ENCODE results near the gene EIF4E.
"Not testable (repeated sequence)": the region's sequence is repeated elsewhere in the genome, so short reads cannot be mapped to it uniquely, and the experiment has no call there.

Gene EIF4E

GRCh38 chr4:98886382-98886781, 42.6 kb downstream of the EIF4E start:
- H3K36me3 ChIP-seq (ENCODE audit: control insufficient read depth in 4 of 4, insufficient read depth in 4 of 4, low read length in 3 of 4): peaks cover 19 to 69% (median 51%) of the 10 kb centered on the region in 4 experiments
- CTCF ChIA-PET; H3K27ac ChIP-seq (ENCODE audit: insufficient read depth in 1 of 2, low read depth in 1 of 2, low read length in 2 of 2, poor library complexity in 1 of 2, severe bottlenecking in 2 of 2); H3K27me3 ChIP-seq (replicated peaks in 2 of 5; ENCODE audit: control insufficient read depth in 4 of 5, insufficient read depth in 5 of 5, low read length in 4 of 5); POLR2A ChIA-PET; DNase-seq; H3K9me3 ChIP-seq (ENCODE audit: control extremely low read depth in 1 of 5, control insufficient read depth in 4 of 5, insufficient read depth in 2 of 5, low read depth in 1 of 5, low read length in 4 of 5); H3K4me3 ChIP-seq (ENCODE audit: control insufficient read depth in 1 of 7, extremely low read depth in 1 of 7, insufficient read depth in 4 of 7, low read depth in 2 of 7, low read length in 6 of 7); H3K4me1 ChIP-seq (ENCODE audit: control extremely low read depth in 1 of 4, control insufficient read depth in 4 of 4, insufficient read depth in 4 of 4, low read length in 3 of 4): not testable (repeated sequence)
- no CpG with 5 or more reads among the region's 2 CpGs for WGBS (ENCODE audit: insufficient coverage)

- H3K27ac ChIP-seq (ENCODE audit: insufficient read depth in 1 of 2, low read depth in 1 of 2, low read length in 2 of 2, poor library complexity in 1 of 2, severe bottlenecking in 2 of 2); H3K9me3 ChIP-seq (ENCODE audit: control extremely low read depth in 1 of 5, control insufficient read depth in 4 of 5, insufficient read depth in 2 of 5, low read depth in 1 of 5, low read length in 4 of 5); H3K27me3 ChIP-seq (replicated peaks in 2 of 5; ENCODE audit: control insufficient read depth in 4 of 5, insufficient read depth in 5 of 5, low read length in 4 of 5); H3K4me3 ChIP-seq (ENCODE audit: control insufficient read depth in 1 of 7, extremely low read depth in 1 of 7, insufficient read depth in 4 of 7, low read depth in 2 of 7, low read length in 6 of 7); POLR2A ChIA-PET; CTCF ChIA-PET; DNase-seq; H3K4me1 ChIP-seq (ENCODE audit: control extremely low read depth in 1 of 4, control insufficient read depth in 4 of 4, insufficient read depth in 4 of 4, low read length in 3 of 4): not testable (repeated sequence)
- H3K36me3 ChIP-seq (ENCODE audit: control insufficient read depth in 4 of 4, insufficient read depth in 4 of 4, low read length in 3 of 4): peaks cover 12 to 44% (median 25%) of the 10 kb centered on the region in 4 experiments
- no CpG with 5 or more reads among the region's 4 CpGs for WGBS (ENCODE audit: insufficient coverage)
Observed at GRCh38 chr4:98880884-98881283, 48.0 kb downstream of the EIF4E start.

- ChIA-PET CTCF (no interaction called here), POLR2A (no interaction called here)
- no peak for DNase-seq
Observed at GRCh38 chr4:98879515-98879914, 49.4 kb downstream of the EIF4E start.

GRCh38 chr4:98873059-98873458, 55.9 kb downstream of the EIF4E start:
- DNase-seq: no peak
- WGBS (ENCODE audit: insufficient coverage): 94% methylated on average over 1 of the region's 2 CpGs
- Histone ChIP-seq H3K36me3 (ENCODE audit: control insufficient read depth in 4 of 4, insufficient read depth in 4 of 4, low read length in 3 of 4) (peaks cover 0 to 8% (median 2%) of the 10 kb centered on the region in 4 experiments), H3K9me3 (ENCODE audit: control extremely low read depth in 1 of 5, control insufficient read depth in 4 of 5, insufficient read depth in 2 of 5, low read depth in 1 of 5, low read length in 4 of 5) (no peaks in the 10 kb centered on the region), H3K4me1 (ENCODE audit: control extremely low read depth in 1 of 4, control insufficient read depth in 4 of 4, insufficient read depth in 4 of 4, low read length in 3 of 4) (peaks cover 0 to 8% (median 3%) of the 10 kb centered on the region in 4 experiments), H3K27ac (ENCODE audit: insufficient read depth in 1 of 2, low read depth in 1 of 2, low read length in 2 of 2, poor library complexity in 1 of 2, severe bottlenecking in 2 of 2) (no peak overlapping the region), H3K27me3 (replicated peaks in 2 of 5; ENCODE audit: control insufficient read depth in 4 of 5, insufficient read depth in 5 of 5, low read length in 4 of 5) (no peaks in the 10 kb centered on the region), H3K4me3 (ENCODE audit: control insufficient read depth in 1 of 7, extremely low read depth in 1 of 7, insufficient read depth in 4 of 7, low read depth in 2 of 7, low read length in 6 of 7) (no peak overlapping the region)
- POLR2A ChIA-PET: no interaction called here
- CTCF ChIA-PET: no interaction called here

More at GRCh38 chr4:98879515-98879914, 49.4 kb downstream of the EIF4E start:
- Histone ChIP-seq H3K4me3 (ENCODE audit: control insufficient read depth in 1 of 7, extremely low read depth in 1 of 7, insufficient read depth in 4 of 7, low read depth in 2 of 7, low read length in 6 of 7) (no peak overlapping the region), H3K4me1 (ENCODE audit: control extremely low read depth in 1 of 4, control insufficient read depth in 4 of 4, insufficient read depth in 4 of 4, low read length in 3 of 4) (peaks cover 0 to 3% (median 2%) of the 10 kb centered on the region in 4 experiments), H3K36me3 (ENCODE audit: control insufficient read depth in 4 of 4, insufficient read depth in 4 of 4, low read length in 3 of 4) (peaks cover 5 to 32% (median 16%) of the 10 kb centered on the region in 4 experiments), H3K27ac (ENCODE audit: insufficient read depth in 1 of 2, low read depth in 1 of 2, low read length in 2 of 2, poor library complexity in 1 of 2, severe bottlenecking in 2 of 2) (no peak overlapping the region), H3K27me3 (replicated peaks in 2 of 5; ENCODE audit: control insufficient read depth in 4 of 5, insufficient read depth in 5 of 5, low read length in 4 of 5) (no peaks in the 10 kb centered on the region), H3K9me3 (ENCODE audit: control extremely low read depth in 1 of 5, control insufficient read depth in 4 of 5, insufficient read depth in 2 of 5, low read depth in 1 of 5, low read length in 4 of 5) (no peaks in the 10 kb centered on the region)

- H3K9me3 ChIP-seq (ENCODE audit: control extremely low read depth in 1 of 5, control insufficient read depth in 4 of 5, insufficient read depth in 2 of 5, low read depth in 1 of 5, low read length in 4 of 5); H3K4me1 ChIP-seq (ENCODE audit: control extremely low read depth in 1 of 4, control insufficient read depth in 4 of 4, insufficient read depth in 4 of 4, low read length in 3 of 4); H3K36me3 ChIP-seq (ENCODE audit: control insufficient read depth in 4 of 4, insufficient read depth in 4 of 4, low read length in 3 of 4); H3K27ac ChIP-seq (ENCODE audit: insufficient read depth in 1 of 2, low read depth in 1 of 2, low read length in 2 of 2, poor library complexity in 1 of 2, severe bottlenecking in 2 of 2); H3K27me3 ChIP-seq (replicated peaks in 2 of 5; ENCODE audit: control insufficient read depth in 4 of 5, insufficient read depth in 5 of 5, low read length in 4 of 5); CTCF ChIA-PET; POLR2A ChIA-PET; H3K4me3 ChIP-seq (ENCODE audit: control insufficient read depth in 1 of 7, extremely low read depth in 1 of 7, insufficient read depth in 4 of 7, low read depth in 2 of 7, low read length in 6 of 7); DNase-seq: not testable (repeated sequence)
- WGBS (ENCODE audit: insufficient coverage): no CpG with 5 or more reads among the region's 3 CpGs
Observed at GRCh38 chr4:98872120-98872906, 56.6 kb downstream of the EIF4E start.

- H3K4me3 ChIP-seq (ENCODE audit: control insufficient read depth in 1 of 7, extremely low read depth in 1 of 7, insufficient read depth in 4 of 7, low read depth in 2 of 7, low read length in 6 of 7): no peak overlapping the region
- CTCF ChIA-PET: no interaction called here
- POLR2A ChIA-PET: no interaction called here
- H3K9me3 ChIP-seq (ENCODE audit: control extremely low read depth in 1 of 5, control insufficient read depth in 4 of 5, insufficient read depth in 2 of 5, low read depth in 1 of 5, low read length in 4 of 5): no peaks in the 10 kb centered on the region
- no peaks in the 10 kb centered on the region for H3K27me3 ChIP-seq (replicated peaks in 2 of 5; ENCODE audit: control insufficient read depth in 4 of 5, insufficient read depth in 5 of 5, low read length in 4 of 5)
- no peak for DNase-seq
- no peaks in the 10 kb centered on the region for H3K4me1 ChIP-seq (ENCODE audit: control extremely low read depth in 1 of 4, control insufficient read depth in 4 of 4, insufficient read depth in 4 of 4, low read length in 3 of 4)
- no peaks in the 10 kb centered on the region for H3K36me3 ChIP-seq (ENCODE audit: control insufficient read depth in 4 of 4, insufficient read depth in 4 of 4, low read length in 3 of 4)
- no CpG with 5 or more reads among the region's 1 CpG for WGBS (ENCODE audit: insufficient coverage)
- H3K27ac ChIP-seq (ENCODE audit: insufficient read depth in 1 of 2, low read depth in 1 of 2, low read length in 2 of 2, poor library complexity in 1 of 2, severe bottlenecking in 2 of 2): no peak overlapping the region
Observed at GRCh38 chr4:98867648-98868047, 61.3 kb downstream of the EIF4E start.

GRCh38 chr4:98865059-98865458, 63.9 kb downstream of the EIF4E start:
- CTCF ChIA-PET: no interaction called here
- Histone ChIP-seq H3K9me3 (ENCODE audit: control extremely low read depth in 1 of 5, control insufficient read depth in 4 of 5, insufficient read depth in 2 of 5, low read depth in 1 of 5, low read length in 4 of 5) (no peaks in the 10 kb centered on the region), H3K36me3 (ENCODE audit: control insufficient read depth in 4 of 4, insufficient read depth in 4 of 4, low read length in 3 of 4) (no peaks in the 10 kb centered on the region), H3K27ac (ENCODE audit: insufficient read depth in 1 of 2, low read depth in 1 of 2, low read length in 2 of 2, poor library complexity in 1 of 2, severe bottlenecking in 2 of 2) (no peak overlapping the region), H3K4me1 (ENCODE audit: control extremely low read depth in 1 of 4, control insufficient read depth in 4 of 4, insufficient read depth in 4 of 4, low read length in 3 of 4) (no peaks in the 10 kb centered on the region), H3K27me3 (replicated peaks in 2 of 5; ENCODE audit: control insufficient read depth in 4 of 5, insufficient read depth in 5 of 5, low read length in 4 of 5) (no peaks in the 10 kb centered on the region), H3K4me3 (ENCODE audit: control insufficient read depth in 1 of 7, extremely low read depth in 1 of 7, insufficient read depth in 4 of 7, low read depth in 2 of 7, low read length in 6 of 7) (no peak overlapping the region)
- WGBS (ENCODE audit: insufficient coverage): 92% methylated on average over 3 of the region's 6 CpGs
- no peak for DNase-seq
- POLR2A ChIA-PET: no interaction called here

All from common myeloid progenitor, CD34-positive (primary cell).